ENCODE data around the gene USP6NL.

GRCh38 chr10:11551104-11551503, 60.3 kb downstream of the USP6NL start:
- no peak for TF ChIP-seq MXI1 (IDR thresholded peaks at IDR 0.05; ENCODE audit: low read depth, low read length)
- TF ChIP-seq RCOR1 (IDR thresholded peaks at IDR 0.05; ENCODE audit: low read length), result no peak
- TF ChIP-seq CTCF (IDR thresholded peaks at IDR 0.05), result no peak
- no peak for TF ChIP-seq TEAD4 (IDR thresholded peaks at IDR 0.05; ENCODE audit: borderline replicate concordance, insufficient read depth)
- no peak for TF ChIP-seq EZH2phosphoT487 (IDR thresholded peaks at IDR 0.05; ENCODE audit: borderline replicate concordance, low read depth)
- no peak for TF ChIP-seq SMC3 (IDR thresholded peaks at IDR 0.05; ENCODE audit: low read depth, low read length)
